OCI-LY7 (cell line): ENCODE results near the gene CFAP61. TPM values are rescaled to one million over a fixed set of nuclear protein-coding genes. Genes with fewer than 3 reads are reported as not detected.

ENCODE experiments used
- BruUV-seq: library from RNA; stranded (reverse); fragments of 400-500 nt; replicated peaks from 2 replicates; lab custom pipeline; 2021; lab: Mats Ljungman, UMichigan
- CTCF ChIA-PET: fragments of 300-600 bp; sonication (Branson Sonifier 250); formaldehyde crosslinking; loops from one replicate; lab custom pipeline; 2022; ENCODE audit warnings: antibody characterized with exemption; ENCODE audit not compliant: unreplicated experiment; lab: Charles Lee
- POLR2A ChIA-PET: fragments of 300-600 bp; sonication (Branson Sonifier 250); formaldehyde crosslinking; loops from one replicate; lab custom pipeline; 2022; ENCODE audit warnings: antibody characterized with exemption; lab: Charles Lee
- DNase-seq: peaks from one replicate; pipeline ENCODE4 v3.0.0-alpha.2; 2015; ENCODE audit warnings: low spot score
- H2AFZ ChIP-seq: fragments of 200-600 bp; sonication (generic), shearing (Covaris generic); 2 replicates; pipeline ENCODE4 v1.6.1; 2014; ENCODE audit warnings: mild to moderate bottlenecking, antibody characterized with exemption, low read length, moderate library complexity
- H3K27ac ChIP-seq: fragments of 200-600 bp; sonication (generic); 2 replicates; pipeline ENCODE4 v1.5.1; 2014; ENCODE audit warnings: mixed run types, low read depth, mild to moderate bottlenecking, moderate library complexity, low read length, inconsistent platforms; ENCODE audit not compliant: poor library complexity, severe bottlenecking
- H3K36me3 ChIP-seq: fragments of 200-600 bp; sonication (generic); 2 replicates; pipeline ENCODE4 v1.6.1; 2014; ENCODE audit warnings: mild to moderate bottlenecking, antibody characterized with exemption, low read length, moderate library complexity, mixed read lengths; ENCODE audit not compliant: insufficient read depth
- H3K4me1 ChIP-seq: fragments of 200-600 bp; sonication (generic); 2 replicates; pipeline ENCODE4 v1.5.1; 2014; ENCODE audit warnings: mild to moderate bottlenecking, low read length; ENCODE audit not compliant: insufficient read depth, poor library complexity, severe bottlenecking
- H3K4me2 ChIP-seq: fragments of 200-600 bp; sonication (generic); 2 replicates; pipeline ENCODE4 v1.6.1; 2014; ENCODE audit warnings: mild to moderate bottlenecking, low read length
- H3K4me3 ChIP-seq: fragments of 200-600 bp; sonication (generic); 2 replicates; pipeline ENCODE4 v1.5.1; 2014; ENCODE audit warnings: mild to moderate bottlenecking, low read depth, low read length; ENCODE audit not compliant: poor library complexity, severe bottlenecking
- H3K79me2 ChIP-seq: fragments of 200-600 bp; sonication (generic); 2 replicates; pipeline ENCODE4 v1.6.1; 2016; ENCODE audit warnings: low read depth, mild to moderate bottlenecking, low read length, moderate library complexity, mixed read lengths; ENCODE audit not compliant: insufficient read depth
- H3K9me2 ChIP-seq: fragments of 200-600 bp; sonication (generic); 2 replicates; pipeline ENCODE4 v1.6.1; 2016; ENCODE audit warnings: mild to moderate bottlenecking, low read length, mixed read lengths; ENCODE audit not compliant: insufficient read depth
- H3K9me3 ChIP-seq: fragments of 200-600 bp; sonication (generic); 2 replicates; pipeline ENCODE4 v1.6.1; 2014; ENCODE audit warnings: mild to moderate bottlenecking, mixed run types, low read length, mixed read lengths
- H4K20me1 ChIP-seq: fragments of 200-600 bp; sonication (generic); 2 replicates; pipeline ENCODE4 v1.6.1; 2014; ENCODE audit warnings: mild to moderate bottlenecking, antibody characterized with exemption, low read length, moderate library complexity, mixed read lengths; ENCODE audit not compliant: insufficient read depth
- EZH2phosphoT487 ChIP-seq: fragments of 200-600 bp; sonication (generic); IDR thresholded peaks from 2 replicates; pipeline ENCODE4 v1.6.1; 2018; ENCODE audit warnings: low read depth, borderline replicate concordance, mild to moderate bottlenecking, mixed run types, antibody characterized with exemption, low read length, moderate library complexity, mixed read lengths
- intact Hi-C: fragments of 100-400 bp; cut with micrococcal nuclease; formaldehyde crosslinking; loops from one replicate; pipeline ENCODE4 v1.10.0; 2022; ENCODE audit not compliant: unreplicated experiment
- total RNA-seq, 2 experiments: library from RNA; depleted of rRNA in 1 of 2; stranded (reverse); fragments of >200 nt in 1 of 2; shearing (Covaris generic) in 1 of 2; gene quantifications; 2 replicates each; pipeline ENCODE4 v1.2.3, GENCODE V29; 2014 to 2022
- TF ChIP-seq, protein P1 (sequence below): fragments of 200-600 bp; sonication (generic); conservative IDR thresholded peaks from 2 replicates; pipeline ENCODE4 v1.5.1; 2014; ENCODE audit warnings: mild to moderate bottlenecking, antibody characterized with exemption, low read length, moderate library complexity, mixed read lengths

CFAP61 gene
- total RNA-seq, 2 experiments from 2014 or later, result 0.06 TPM; not detected in 1

DNA sequence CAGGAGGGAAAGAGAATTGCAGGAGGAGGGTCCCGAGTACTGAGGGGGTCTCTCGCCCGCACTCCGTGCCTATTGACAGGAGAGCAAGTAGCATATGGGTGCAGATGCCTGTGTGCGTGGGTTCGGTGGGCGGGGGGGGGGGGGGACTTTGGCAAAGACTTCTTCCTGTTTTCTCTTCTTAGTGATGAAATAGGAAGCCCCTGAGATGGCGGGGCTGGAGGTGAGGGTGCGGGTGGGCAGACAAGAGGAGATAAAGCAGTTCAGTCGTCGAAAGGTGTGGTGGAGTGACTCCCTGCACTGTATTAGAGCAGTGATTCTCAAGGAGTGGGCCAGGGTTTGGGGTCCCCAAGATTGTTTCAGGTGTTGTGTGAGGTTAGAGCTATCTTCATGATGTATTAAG, 31.4 kb upstream of the CFAP61 start:
- Histone ChIP-seq H4K20me1 (peaks cover 32% of the 10 kb centered on the region), H3K27ac (no peak overlapping the region), H2AFZ (no peak overlapping the region), H3K9me3 (no peaks in the 10 kb centered on the region), H3K79me2 (peaks cover 83% of the 10 kb centered on the region), H3K4me2 (no peak overlapping the region), H3K4me3 (no peak overlapping the region), H3K9me2 (no peaks in the 10 kb centered on the region), H3K36me3 (peaks cover 70% of the 10 kb centered on the region), H3K4me1 (peaks cover 33% of the 10 kb centered on the region)
- CTCF ChIA-PET, result no interaction called here
- POLR2A ChIA-PET, result interaction anchor here (1.6 kb wide), 1 partner anchor 15 kb away, joined by 4 read pairs; no protein-coding TSS in a partner anchor
- BruUV-seq, result no TSS peak
- TF ChIP-seq, protein P1, sequence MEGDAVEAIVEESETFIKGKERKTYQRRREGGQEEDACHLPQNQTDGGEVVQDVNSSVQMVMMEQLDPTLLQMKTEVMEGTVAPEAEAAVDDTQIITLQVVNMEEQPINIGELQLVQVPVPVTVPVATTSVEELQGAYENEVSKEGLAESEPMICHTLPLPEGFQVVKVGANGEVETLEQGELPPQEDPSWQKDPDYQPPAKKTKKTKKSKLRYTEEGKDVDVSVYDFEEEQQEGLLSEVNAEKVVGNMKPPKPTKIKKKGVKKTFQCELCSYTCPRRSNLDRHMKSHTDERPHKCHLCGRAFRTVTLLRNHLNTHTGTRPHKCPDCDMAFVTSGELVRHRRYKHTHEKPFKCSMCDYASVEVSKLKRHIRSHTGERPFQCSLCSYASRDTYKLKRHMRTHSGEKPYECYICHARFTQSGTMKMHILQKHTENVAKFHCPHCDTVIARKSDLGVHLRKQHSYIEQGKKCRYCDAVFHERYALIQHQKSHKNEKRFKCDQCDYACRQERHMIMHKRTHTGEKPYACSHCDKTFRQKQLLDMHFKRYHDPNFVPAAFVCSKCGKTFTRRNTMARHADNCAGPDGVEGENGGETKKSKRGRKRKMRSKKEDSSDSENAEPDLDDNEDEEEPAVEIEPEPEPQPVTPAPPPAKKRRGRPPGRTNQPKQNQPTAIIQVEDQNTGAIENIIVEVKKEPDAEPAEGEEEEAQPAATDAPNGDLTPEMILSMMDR, result no peak
- no peak for TF ChIP-seq EZH2phosphoT487
- intact Hi-C loops, result no loop called here
- no peak for DNase-seq

DNA sequence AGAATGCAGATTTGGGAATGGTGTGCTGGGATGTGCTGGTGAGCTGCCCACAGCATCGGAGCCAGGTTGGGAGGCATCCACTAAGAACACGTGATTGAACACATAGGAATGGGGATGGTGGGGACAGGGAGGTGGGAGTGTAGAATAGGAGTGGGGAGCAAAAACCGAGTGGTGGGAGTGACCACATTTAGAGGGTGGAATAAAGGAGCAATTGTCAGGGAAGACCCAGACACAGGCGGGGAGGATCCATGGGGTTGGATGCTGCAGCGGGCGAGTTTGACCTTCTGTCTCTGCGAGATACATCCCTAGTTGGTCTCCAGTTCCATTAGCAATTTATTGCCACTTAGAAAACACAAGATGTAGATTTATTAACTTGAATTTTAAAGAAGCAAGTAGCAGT, 30.5 kb upstream of the CFAP61 start:
- no peak overlapping the region for H3K4me2 ChIP-seq
- peaks cover 26% of the 10 kb centered on the region for H3K4me1 ChIP-seq
- no peak overlapping the region for H3K4me3 ChIP-seq
- H3K79me2 ChIP-seq, result peaks cover 85% of the 10 kb centered on the region
- DNase-seq, result no peak
- no peak overlapping the region for H2AFZ ChIP-seq
- no peaks in the 10 kb centered on the region for H3K9me3 ChIP-seq
- H3K9me2 ChIP-seq, result no peaks in the 10 kb centered on the region
- BruUV-seq, result no TSS peak
- no peak overlapping the region for H3K27ac ChIP-seq
- peaks cover 76% of the 10 kb centered on the region for H3K36me3 ChIP-seq
- H4K20me1 ChIP-seq, result peaks cover 32% of the 10 kb centered on the region
- intact Hi-C loops, result no loop called here
- ChIA-PET POLR2A (interaction anchor here (0.6 kb wide), 1 partner anchor 1579 kb away, joined by 3 read pairs; no protein-coding TSS in a partner anchor), CTCF (no interaction called here)
- no peak for TF ChIP-seq EZH2phosphoT487
- TF ChIP-seq, protein P1, result no peak

- intact Hi-C loops, result no loop called here
- H3K27ac ChIP-seq, result no peak overlapping the region
- peaks cover 25% of the 10 kb centered on the region for H3K4me1 ChIP-seq
- ChIA-PET CTCF (no interaction called here), POLR2A (no interaction called here)
- DNase-seq, result no peak
- no TSS peak for BruUV-seq
- H3K36me3 ChIP-seq, result peaks cover 83% of the 10 kb centered on the region
- H3K9me2 ChIP-seq, result no peaks in the 10 kb centered on the region
- peaks cover 89% of the 10 kb centered on the region for H3K79me2 ChIP-seq
- no peak overlapping the region for H3K4me2 ChIP-seq
- H3K4me3 ChIP-seq, result no peak overlapping the region
- no peak overlapping the region for H2AFZ ChIP-seq
- H4K20me1 ChIP-seq, result peaks cover 32% of the 10 kb centered on the region
- no peak for TF ChIP-seq EZH2phosphoT487
- TF ChIP-seq, protein P1, result no peak
- no peaks in the 10 kb centered on the region for H3K9me3 ChIP-seq
These were observed 29.8 kb upstream of the CFAP61 start for GRCh38 chr20:20022498-20022897.
